Adipocyte (in vitro differentiated cells): Measurements from ENCODE around the gene HPN.
A peak's percentile ranks its signal among the peaks of the same experiment; 100 is the strongest.

Experiments
- DNase-seq: peaks from one replicate; pipeline ENCODE4 v3.0.0-alpha.2; 2015; ENCODE audit warnings: low read depth
- H3K27me3 ChIP-seq: replicated peaks from 2 replicates; pipeline ENCODE4 v1.7.0; 2013; ENCODE audit warnings: mild to moderate bottlenecking, low read length, moderate library complexity; ENCODE audit not compliant: control insufficient read depth, insufficient read depth
- H3K36me3 ChIP-seq: 2 replicates; pipeline ENCODE4 v1.7.0; 2013; ENCODE audit warnings: low read length, mild to moderate bottlenecking, moderate library complexity; ENCODE audit not compliant: control insufficient read depth, insufficient read depth, severe bottlenecking
- H3K4me1 ChIP-seq: 2 replicates; pipeline ENCODE4 v1.7.0; 2013; ENCODE audit warnings: mild to moderate bottlenecking, low read length, moderate library complexity; ENCODE audit not compliant: control insufficient read depth, insufficient read depth
- H3K4me3 ChIP-seq: 2 replicates; pipeline ENCODE4 v1.7.0; 2013; ENCODE audit warnings: mild to moderate bottlenecking, low read length, moderate library complexity
- H3K9ac ChIP-seq: 2 replicates; pipeline ENCODE4 v1.7.0; 2013; ENCODE audit warnings: mild to moderate bottlenecking, low read length, moderate library complexity
- H3K9me3 ChIP-seq: 2 replicates; pipeline ENCODE4 v1.7.0; 2013; ENCODE audit warnings: mild to moderate bottlenecking, low read length, moderate library complexity; ENCODE audit not compliant: control insufficient read depth

HPN gene

GRCh38 chr19:35083691-35084508, 42.4 kb downstream of the HPN start:
- H3K9ac ChIP-seq, result no peak overlapping the region
- H3K4me1 ChIP-seq, result peaks cover 3% of the 10 kb centered on the region
- no peaks in the 10 kb centered on the region for H3K9me3 ChIP-seq
- no peak overlapping the region for H3K4me3 ChIP-seq
- no peak for DNase-seq
- no peaks in the 10 kb centered on the region for H3K36me3 ChIP-seq
- H3K27me3 ChIP-seq, result peaks cover 30% of the 10 kb centered on the region

GRCh38 chr19:35084509-35084762, 42.9 kb downstream of the HPN start:
- no peak overlapping the region for H3K4me3 ChIP-seq
- H3K9me3 ChIP-seq, result no peaks in the 10 kb centered on the region
- H3K36me3 ChIP-seq, result no peaks in the 10 kb centered on the region
- no peak overlapping the region for H3K9ac ChIP-seq
- peaks cover 3% of the 10 kb centered on the region for H3K4me1 ChIP-seq
- peaks cover 24% of the 10 kb centered on the region for H3K27me3 ChIP-seq
- no peak for DNase-seq

GRCh38 chr19:35085947-35086346, 44.4 kb downstream of the HPN start:
- DNase-seq, result no peak
- Histone ChIP-seq H3K4me1 (peaks cover 7% of the 10 kb centered on the region), H3K9me3 (no peaks in the 10 kb centered on the region), H3K9ac (no peak overlapping the region), H3K4me3 (no peak overlapping the region), H3K36me3 (no peaks in the 10 kb centered on the region), H3K27me3 (peaks cover 19% of the 10 kb centered on the region)

GRCh38 chr19:35086455-35086854, 44.9 kb downstream of the HPN start:
- DNase-seq, result no peak
- Histone ChIP-seq H3K9me3 (no peaks in the 10 kb centered on the region), H3K9ac (no peak overlapping the region), H3K27me3 (peaks cover 22% of the 10 kb centered on the region), H3K36me3 (no peaks in the 10 kb centered on the region), H3K4me3 (no peak overlapping the region), H3K4me1 (peaks cover 4% of the 10 kb centered on the region)

GRCh38 chr19:35087393-35087792, 45.9 kb downstream of the HPN start:
- H3K4me3 ChIP-seq, result no peak overlapping the region
- H3K4me1 ChIP-seq, result peaks cover 4% of the 10 kb centered on the region
- DNase-seq, result no peak
- H3K36me3 ChIP-seq, result no peaks in the 10 kb centered on the region
- H3K9me3 ChIP-seq, result no peaks in the 10 kb centered on the region
- H3K9ac ChIP-seq, result no peak overlapping the region
- H3K27me3 ChIP-seq, result peaks cover 19% of the 10 kb centered on the region

- H3K4me3 ChIP-seq, result no peak overlapping the region
- H3K4me1 ChIP-seq, result peaks cover 4% of the 10 kb centered on the region
- no peak overlapping the region for H3K9ac ChIP-seq
- H3K36me3 ChIP-seq, result no peaks in the 10 kb centered on the region
- peaks cover 12% of the 10 kb centered on the region for H3K27me3 ChIP-seq
- peak; percentile 76 for DNase-seq
- no peaks in the 10 kb centered on the region for H3K9me3 ChIP-seq
Observed at GRCh38 chr19:35088131-35088913, 46.8 kb downstream of the HPN start.

- Histone ChIP-seq H3K4me1 (peaks cover 4% of the 10 kb centered on the region), H3K4me3 (no peak overlapping the region), H3K9ac (no peak overlapping the region), H3K27me3 (peaks cover 5% of the 10 kb centered on the region), H3K9me3 (no peaks in the 10 kb centered on the region), H3K36me3 (no peaks in the 10 kb centered on the region)
- DNase-seq, result no peak
Observed at GRCh38 chr19:35089554-35089953, 48.0 kb downstream of the HPN start.

GRCh38 chr19:35090160-35090505, 48.6 kb downstream of the HPN start:
- Histone ChIP-seq H3K9ac (no peak overlapping the region), H3K27me3 (peaks cover 5% of the 10 kb centered on the region), H3K4me1 (peaks cover 4% of the 10 kb centered on the region), H3K4me3 (no peak overlapping the region), H3K9me3 (no peaks in the 10 kb centered on the region), H3K36me3 (no peaks in the 10 kb centered on the region)
- no peak for DNase-seq

- peaks cover 5% of the 10 kb centered on the region for H3K27me3 ChIP-seq
- H3K4me1 ChIP-seq, result peaks cover 4% of the 10 kb centered on the region
- peak; percentile 84 for DNase-seq
- no peaks in the 10 kb centered on the region for H3K9me3 ChIP-seq
- peak overlapping the region; percentile 32 for H3K9ac ChIP-seq
- no peaks in the 10 kb centered on the region for H3K36me3 ChIP-seq
- H3K4me3 ChIP-seq, result no peak overlapping the region
Observed at GRCh38 chr19:35090506-35091214, 49.1 kb downstream of the HPN start.

GRCh38 chr19:35093430-35093829, 51.9 kb downstream of the HPN start:
- Histone ChIP-seq H3K9ac (no peak overlapping the region), H3K4me1 (peaks cover 4% of the 10 kb centered on the region), H3K9me3 (no peaks in the 10 kb centered on the region), H3K36me3 (no peaks in the 10 kb centered on the region), H3K4me3 (no peak overlapping the region), H3K27me3 (peaks cover 7% of the 10 kb centered on the region)
- no peak for DNase-seq

GRCh38 chr19:35093941-35094647, 52.6 kb downstream of the HPN start:
- Histone ChIP-seq H3K4me1 (peaks cover 4% of the 10 kb centered on the region), H3K4me3 (no peak overlapping the region), H3K9ac (no peak overlapping the region), H3K27me3 (peaks cover 7% of the 10 kb centered on the region), H3K9me3 (no peaks in the 10 kb centered on the region), H3K36me3 (no peaks in the 10 kb centered on the region)
- no peak for DNase-seq
